Measurements from ENCODE around the gene FOXQ1.

GRCh38 chr6:1322696-1323219 lies 10.9 kb downstream of the FOXQ1 start:
- TF ChIP-seq, protein P1, sequence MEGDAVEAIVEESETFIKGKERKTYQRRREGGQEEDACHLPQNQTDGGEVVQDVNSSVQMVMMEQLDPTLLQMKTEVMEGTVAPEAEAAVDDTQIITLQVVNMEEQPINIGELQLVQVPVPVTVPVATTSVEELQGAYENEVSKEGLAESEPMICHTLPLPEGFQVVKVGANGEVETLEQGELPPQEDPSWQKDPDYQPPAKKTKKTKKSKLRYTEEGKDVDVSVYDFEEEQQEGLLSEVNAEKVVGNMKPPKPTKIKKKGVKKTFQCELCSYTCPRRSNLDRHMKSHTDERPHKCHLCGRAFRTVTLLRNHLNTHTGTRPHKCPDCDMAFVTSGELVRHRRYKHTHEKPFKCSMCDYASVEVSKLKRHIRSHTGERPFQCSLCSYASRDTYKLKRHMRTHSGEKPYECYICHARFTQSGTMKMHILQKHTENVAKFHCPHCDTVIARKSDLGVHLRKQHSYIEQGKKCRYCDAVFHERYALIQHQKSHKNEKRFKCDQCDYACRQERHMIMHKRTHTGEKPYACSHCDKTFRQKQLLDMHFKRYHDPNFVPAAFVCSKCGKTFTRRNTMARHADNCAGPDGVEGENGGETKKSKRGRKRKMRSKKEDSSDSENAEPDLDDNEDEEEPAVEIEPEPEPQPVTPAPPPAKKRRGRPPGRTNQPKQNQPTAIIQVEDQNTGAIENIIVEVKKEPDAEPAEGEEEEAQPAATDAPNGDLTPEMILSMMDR (IDR thresholded peaks at IDR 0.05 in 2 of 3, conservative IDR thresholded peaks at IDR 0.05 in 1 of 3; ENCODE audit: insufficient read depth in 2 of 3, low read depth in 1 of 3, low read length in 3 of 3) = no peak
- TF ChIP-seq ZNF589 (CRISPR knock-in tag; IDR thresholded peaks at IDR 0.05; ENCODE audit: low read depth) = no peak
- TF ChIP-seq ZBTB8A (IDR thresholded peaks at IDR 0.05; ENCODE audit: partially characterized antibody) = no peak
- TF ChIP-seq SMARCC2 (IDR thresholded peaks at IDR 0.05; ENCODE audit: low read depth) = no peak
- no peak for TF ChIP-seq CBFB (CRISPR knock-in tag; IDR thresholded peaks at IDR 0.05)
- TF ChIP-seq, protein P2, sequence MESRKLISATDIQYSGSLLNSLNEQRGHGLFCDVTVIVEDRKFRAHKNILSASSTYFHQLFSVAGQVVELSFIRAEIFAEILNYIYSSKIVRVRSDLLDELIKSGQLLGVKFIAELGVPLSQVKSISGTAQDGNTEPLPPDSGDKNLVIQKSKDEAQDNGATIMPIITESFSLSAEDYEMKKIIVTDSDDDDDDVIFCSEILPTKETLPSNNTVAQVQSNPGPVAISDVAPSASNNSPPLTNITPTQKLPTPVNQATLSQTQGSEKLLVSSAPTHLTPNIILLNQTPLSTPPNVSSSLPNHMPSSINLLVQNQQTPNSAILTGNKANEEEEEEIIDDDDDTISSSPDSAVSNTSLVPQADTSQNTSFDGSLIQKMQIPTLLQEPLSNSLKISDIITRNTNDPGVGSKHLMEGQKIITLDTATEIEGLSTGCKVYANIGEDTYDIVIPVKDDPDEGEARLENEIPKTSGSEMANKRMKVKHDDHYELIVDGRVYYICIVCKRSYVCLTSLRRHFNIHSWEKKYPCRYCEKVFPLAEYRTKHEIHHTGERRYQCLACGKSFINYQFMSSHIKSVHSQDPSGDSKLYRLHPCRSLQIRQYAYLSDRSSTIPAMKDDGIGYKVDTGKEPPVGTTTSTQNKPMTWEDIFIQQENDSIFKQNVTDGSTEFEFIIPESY (CRISPR knock-in tag; IDR thresholded peaks at IDR 0.05) = no peak
- no peak for TF ChIP-seq JUN (IDR thresholded peaks at IDR 0.05; ENCODE audit: borderline replicate concordance, low read depth, low read length)
- TF ChIP-seq JUN (CRISPR knock-in tag; IDR thresholded peaks at IDR 0.05; ENCODE audit: borderline replicate concordance) = no peak
- TF ChIP-seq GATA2 (CRISPR knock-in tag; IDR thresholded peaks at IDR 0.05) = no peak
- TF ChIP-seq, protein P3, sequence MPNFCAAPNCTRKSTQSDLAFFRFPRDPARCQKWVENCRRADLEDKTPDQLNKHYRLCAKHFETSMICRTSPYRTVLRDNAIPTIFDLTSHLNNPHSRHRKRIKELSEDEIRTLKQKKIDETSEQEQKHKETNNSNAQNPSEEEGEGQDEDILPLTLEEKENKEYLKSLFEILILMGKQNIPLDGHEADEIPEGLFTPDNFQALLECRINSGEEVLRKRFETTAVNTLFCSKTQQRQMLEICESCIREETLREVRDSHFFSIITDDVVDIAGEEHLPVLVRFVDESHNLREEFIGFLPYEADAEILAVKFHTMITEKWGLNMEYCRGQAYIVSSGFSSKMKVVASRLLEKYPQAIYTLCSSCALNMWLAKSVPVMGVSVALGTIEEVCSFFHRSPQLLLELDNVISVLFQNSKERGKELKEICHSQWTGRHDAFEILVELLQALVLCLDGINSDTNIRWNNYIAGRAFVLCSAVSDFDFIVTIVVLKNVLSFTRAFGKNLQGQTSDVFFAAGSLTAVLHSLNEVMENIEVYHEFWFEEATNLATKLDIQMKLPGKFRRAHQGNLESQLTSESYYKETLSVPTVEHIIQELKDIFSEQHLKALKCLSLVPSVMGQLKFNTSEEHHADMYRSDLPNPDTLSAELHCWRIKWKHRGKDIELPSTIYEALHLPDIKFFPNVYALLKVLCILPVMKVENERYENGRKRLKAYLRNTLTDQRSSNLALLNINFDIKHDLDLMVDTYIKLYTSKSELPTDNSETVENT (CRISPR knock-in tag; IDR thresholded peaks at IDR 0.05) = no peak
- TF ChIP-seq MTA1 (IDR thresholded peaks at IDR 0.05; ENCODE audit: borderline replicate concordance) = no peak
- no peak for TF ChIP-seq YY1 (IDR thresholded peaks at IDR 0.05; ENCODE audit: borderline replicate concordance in 1 of 3, control insufficient read depth in 1 of 3, extremely low read depth in 1 of 3, insufficient read depth in 3 of 3, insufficient read length in 1 of 3, insufficient replicate concordance in 2 of 3, low read depth in 1 of 3, low read length in 2 of 3)
- TF ChIP-seq POLR2AphosphoS5 (IDR thresholded peaks at IDR 0.05; ENCODE audit: control insufficient read depth, insufficient read depth, low read depth, low read length) = no peak
- TF ChIP-seq POLR2A (conservative IDR thresholded peaks at IDR 0.05) = no peak
- TF ChIP-seq, protein P4, sequence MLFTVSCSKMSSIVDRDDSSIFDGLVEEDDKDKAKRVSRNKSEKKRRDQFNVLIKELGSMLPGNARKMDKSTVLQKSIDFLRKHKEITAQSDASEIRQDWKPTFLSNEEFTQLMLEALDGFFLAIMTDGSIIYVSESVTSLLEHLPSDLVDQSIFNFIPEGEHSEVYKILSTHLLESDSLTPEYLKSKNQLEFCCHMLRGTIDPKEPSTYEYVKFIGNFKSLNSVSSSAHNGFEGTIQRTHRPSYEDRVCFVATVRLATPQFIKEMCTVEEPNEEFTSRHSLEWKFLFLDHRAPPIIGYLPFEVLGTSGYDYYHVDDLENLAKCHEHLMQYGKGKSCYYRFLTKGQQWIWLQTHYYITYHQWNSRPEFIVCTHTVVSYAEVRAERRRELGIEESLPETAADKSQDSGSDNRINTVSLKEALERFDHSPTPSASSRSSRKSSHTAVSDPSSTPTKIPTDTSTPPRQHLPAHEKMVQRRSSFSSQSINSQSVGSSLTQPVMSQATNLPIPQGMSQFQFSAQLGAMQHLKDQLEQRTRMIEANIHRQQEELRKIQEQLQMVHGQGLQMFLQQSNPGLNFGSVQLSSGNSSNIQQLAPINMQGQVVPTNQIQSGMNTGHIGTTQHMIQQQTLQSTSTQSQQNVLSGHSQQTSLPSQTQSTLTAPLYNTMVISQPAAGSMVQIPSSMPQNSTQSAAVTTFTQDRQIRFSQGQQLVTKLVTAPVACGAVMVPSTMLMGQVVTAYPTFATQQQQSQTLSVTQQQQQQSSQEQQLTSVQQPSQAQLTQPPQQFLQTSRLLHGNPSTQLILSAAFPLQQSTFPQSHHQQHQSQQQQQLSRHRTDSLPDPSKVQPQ (CRISPR knock-in tag; IDR thresholded peaks at IDR 0.05; ENCODE audit: borderline replicate concordance) = no peak

Measured in K562 (cell line).